GM12891 (cell line): ENCODE measurements around the gene SEC31B.

Experiments used
- POLR2A ChIP-seq: IDR thresholded peaks from 2 replicates; pipeline ENCODE4 v1.6.1; 2011; ENCODE audit warnings: low read depth, low read length, control low read depth
- TAF1 ChIP-seq: IDR thresholded peaks from 2 replicates; pipeline ENCODE4 v1.6.1; 2011; ENCODE audit warnings: low read depth, low read length, control low read depth

- TF ChIP-seq TAF1 (no peak), POLR2A (no peak)
Measured at GRCh38 chr10:100505164-100505563, 14.5 kb downstream of the SEC31B start.
